ENCODE results near the gene CPA5. TPM values are rescaled to one million over a fixed set of nuclear protein-coding genes. Genes with fewer than 3 reads are reported as not detected.

CPA5 gene
- total RNA-seq, 1 donor, result not detected

GRCh38 chr7:130350945-130351790, 6.6 kb downstream of the CPA5 start:
- TF ChIP-seq CTCF (IDR thresholded peaks at IDR 0.05; ENCODE audit: insufficient read depth, low read depth, low read length), result no peak
- no peak overlapping the region for H3K4me3 ChIP-seq (ENCODE audit: low read depth, low read length)
- DNase-seq (ENCODE audit: low read depth), result peak; percentile 71

GRCh38 chr7:130351791-130352090, 7.1 kb downstream of the CPA5 start:
- no peak overlapping the region for H3K4me3 ChIP-seq (ENCODE audit: low read depth, low read length)

GRCh38 chr7:130352194-130353074, 7.8 kb downstream of the CPA5 start:
- no peak for TF ChIP-seq CTCF (IDR thresholded peaks at IDR 0.05; ENCODE audit: insufficient read depth, low read depth, low read length)
- no peak overlapping the region for H3K4me3 ChIP-seq (ENCODE audit: low read depth, low read length)
- peak; percentile 88 for DNase-seq (ENCODE audit: low read depth)

More at GRCh38 chr7:130351791-130352090, 7.1 kb downstream of the CPA5 start:
- DNase-seq (ENCODE audit: low read depth), result no peak
- TF ChIP-seq CTCF (IDR thresholded peaks at IDR 0.05; ENCODE audit: insufficient read depth, low read depth, low read length), result no peak

GRCh38 chr7:130353196-130353595, 8.6 kb downstream of the CPA5 start:
- DNase-seq (ENCODE audit: low read depth), result no peak
- H3K4me3 ChIP-seq (ENCODE audit: low read depth, low read length), result no peak overlapping the region
- no peak for TF ChIP-seq CTCF (IDR thresholded peaks at IDR 0.05; ENCODE audit: insufficient read depth, low read depth, low read length)

- H3K4me3 ChIP-seq (ENCODE audit: low read depth, low read length), result no peak overlapping the region
- no peak for TF ChIP-seq CTCF (IDR thresholded peaks at IDR 0.05; ENCODE audit: insufficient read depth, low read depth, low read length)
- peak; percentile 98 for DNase-seq (ENCODE audit: low read depth)
Measured at GRCh38 chr7:130356121-130356875, 11.7 kb downstream of the CPA5 start.

GRCh38 chr7:130356876-130357611, 12.4 kb downstream of the CPA5 start:
- peak; percentile 90 for DNase-seq (ENCODE audit: low read depth)
- H3K4me3 ChIP-seq (ENCODE audit: low read depth, low read length), result no peak overlapping the region
- TF ChIP-seq CTCF (IDR thresholded peaks at IDR 0.05; ENCODE audit: insufficient read depth, low read depth, low read length), result no peak
